Loucy (cell line): ENCODE results near the gene C14orf119.

ENCODE experiments used
- CTCF ChIP-seq: fragments of 200-600 bp; sonication (generic); conservative IDR thresholded peaks from 2 replicates; pipeline ENCODE4 v1.5.1; 2014; ENCODE audit warnings: mild to moderate bottlenecking, antibody characterized with exemption, low read length
- EZH2phosphoT487 ChIP-seq: fragments of 200-600 bp; IDR thresholded peaks from 2 replicates; pipeline ENCODE4 v1.6.1; 2018; ENCODE audit warnings: antibody characterized with exemption, mild to moderate bottlenecking, moderate library complexity, borderline replicate concordance

GRCh38 chr14:23051141-23052057 is 43.9 kb upstream of the C14orf119 start:
- TF ChIP-seq CTCF (no peak), EZH2phosphoT487 (no peak)
